HG03571 (cell line): ENCODE results near the gene TBC1D1.

Experiments used
- ATAC-seq: cut with Tn5 transposase; IDR thresholded peaks from one replicate; pipeline ENCODE4 v1.9.1; 2021; ENCODE audit not compliant: unreplicated experiment

TBC1D1 gene

GRCh38 chr4:38037612-38038011 lies 146.7 kb downstream of the TBC1D1 start:
- no peak for ATAC-seq

- no peak for ATAC-seq
Observed at GRCh38 chr4:38040619-38041018, 149.7 kb downstream of the TBC1D1 start.

GRCh38 chr4:38044060-38044459 lies 153.2 kb downstream of the TBC1D1 start:
- ATAC-seq: no peak

GRCh38 chr4:38045289-38045988 lies 154.6 kb downstream of the TBC1D1 start:
- no peak for ATAC-seq

- no peak for ATAC-seq
Observed at GRCh38 chr4:38046727-38047489, 156.0 kb downstream of the TBC1D1 start.

GRCh38 chr4:38049545-38050170 lies 158.8 kb downstream of the TBC1D1 start:
- no peak for ATAC-seq

GRCh38 chr4:38050560-38051350 lies 159.9 kb downstream of the TBC1D1 start:
- ATAC-seq: no peak

- ATAC-seq: no peak
Observed at GRCh38 chr4:38055566-38055965, 164.7 kb downstream of the TBC1D1 start.

GRCh38 chr4:38056011-38056685 lies 165.3 kb downstream of the TBC1D1 start:
- ATAC-seq: no peak

GRCh38 chr4:38058151-38058550 lies 167.3 kb downstream of the TBC1D1 start:
- no peak for ATAC-seq

GRCh38 chr4:38060829-38061431 lies 170.0 kb downstream of the TBC1D1 start:
- no peak for ATAC-seq

- no peak for ATAC-seq
Observed at GRCh38 chr4:38062088-38062775, 171.3 kb downstream of the TBC1D1 start.

- no peak for ATAC-seq
Observed at GRCh38 chr4:38062776-38063097, 171.9 kb downstream of the TBC1D1 start.

- no peak for ATAC-seq
Observed at GRCh38 chr4:38065176-38065575, 174.3 kb downstream of the TBC1D1 start.

- ATAC-seq: no peak
Observed at GRCh38 chr4:38065900-38066299, 175.0 kb downstream of the TBC1D1 start.

- ATAC-seq: no peak
Observed at GRCh38 chr4:38067499-38067898, 176.6 kb downstream of the TBC1D1 start.

- ATAC-seq: no peak
Observed at GRCh38 chr4:38068107-38068506, 177.2 kb downstream of the TBC1D1 start.

- no peak for ATAC-seq
Observed at GRCh38 chr4:38069271-38069760, 178.4 kb downstream of the TBC1D1 start.

GRCh38 chr4:38071801-38072431 lies 181.0 kb downstream of the TBC1D1 start:
- ATAC-seq: no peak
